ENCODE results near the gene CCDC61.

GRCh38 chr19:45981350-45981749 lies 13.9 kb upstream of the CCDC61 start:
- TF ChIP-seq, protein P1, sequence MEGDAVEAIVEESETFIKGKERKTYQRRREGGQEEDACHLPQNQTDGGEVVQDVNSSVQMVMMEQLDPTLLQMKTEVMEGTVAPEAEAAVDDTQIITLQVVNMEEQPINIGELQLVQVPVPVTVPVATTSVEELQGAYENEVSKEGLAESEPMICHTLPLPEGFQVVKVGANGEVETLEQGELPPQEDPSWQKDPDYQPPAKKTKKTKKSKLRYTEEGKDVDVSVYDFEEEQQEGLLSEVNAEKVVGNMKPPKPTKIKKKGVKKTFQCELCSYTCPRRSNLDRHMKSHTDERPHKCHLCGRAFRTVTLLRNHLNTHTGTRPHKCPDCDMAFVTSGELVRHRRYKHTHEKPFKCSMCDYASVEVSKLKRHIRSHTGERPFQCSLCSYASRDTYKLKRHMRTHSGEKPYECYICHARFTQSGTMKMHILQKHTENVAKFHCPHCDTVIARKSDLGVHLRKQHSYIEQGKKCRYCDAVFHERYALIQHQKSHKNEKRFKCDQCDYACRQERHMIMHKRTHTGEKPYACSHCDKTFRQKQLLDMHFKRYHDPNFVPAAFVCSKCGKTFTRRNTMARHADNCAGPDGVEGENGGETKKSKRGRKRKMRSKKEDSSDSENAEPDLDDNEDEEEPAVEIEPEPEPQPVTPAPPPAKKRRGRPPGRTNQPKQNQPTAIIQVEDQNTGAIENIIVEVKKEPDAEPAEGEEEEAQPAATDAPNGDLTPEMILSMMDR (IDR thresholded peaks at IDR 0.05) = no peak
- no peak for TF ChIP-seq POLR2A (IDR thresholded peaks at IDR 0.05)
